Renal cortical epithelial cell (primary cell): ENCODE results near the gene PDXDC1. TPM values are rescaled to one million over a fixed set of nuclear protein-coding genes. Genes with fewer than 3 reads are reported as not detected.
"Not testable (repeated sequence)": the region's sequence is repeated elsewhere in the genome, so short reads cannot be mapped to it uniquely, and the experiment has no call there.

Experiments
- DNase-seq: peaks from one replicate; pipeline ENCODE4 v3.0.0-alpha.2; 2011; ENCODE audit warnings: low read depth
- total RNA-seq: library from RNA; depleted of rRNA; stranded (reverse); fragments of >200 nt; gene quantifications from 2 replicates; pipeline ENCODE4 v1.2.3, GENCODE V29; 2014

PDXDC1 gene
- total RNA-seq, 1 donor from 2014 or later: 90.2 TPM

GRCh38 chr16:15133554-15133953, 158.7 kb downstream of the PDXDC1 start:
- DNase-seq: not testable (repeated sequence)

- not testable (repeated sequence) for DNase-seq
These were observed 160.1 kb downstream of the PDXDC1 start for GRCh38 chr16:15134752-15135482.

- DNase-seq: not testable (repeated sequence)
These were observed 160.9 kb downstream of the PDXDC1 start for GRCh38 chr16:15135483-15136360.

GRCh38 chr16:15137514-15137913, 162.7 kb downstream of the PDXDC1 start:
- DNase-seq: not testable (repeated sequence)

GRCh38 chr16:15140444-15141365, 165.9 kb downstream of the PDXDC1 start:
- not testable (repeated sequence) for DNase-seq

GRCh38 chr16:15141586-15141985, 166.8 kb downstream of the PDXDC1 start:
- DNase-seq: no peak

- not testable (repeated sequence) for DNase-seq
These were observed 167.5 kb downstream of the PDXDC1 start for GRCh38 chr16:15142107-15142890.

GRCh38 chr16:15142891-15143600, 168.2 kb downstream of the PDXDC1 start:
- not testable (repeated sequence) for DNase-seq

- not testable (repeated sequence) for DNase-seq
These were observed 168.8 kb downstream of the PDXDC1 start for GRCh38 chr16:15143601-15144091.

GRCh38 chr16:15144092-15144631, 169.3 kb downstream of the PDXDC1 start:
- not testable (repeated sequence) for DNase-seq

GRCh38 chr16:15144781-15145417, 170.1 kb downstream of the PDXDC1 start:
- not testable (repeated sequence) for DNase-seq

- DNase-seq: not testable (repeated sequence)
These were observed 170.8 kb downstream of the PDXDC1 start for GRCh38 chr16:15145418-15146263.

GRCh38 chr16:15146264-15146662, 171.4 kb downstream of the PDXDC1 start:
- not testable (repeated sequence) for DNase-seq

GRCh38 chr16:15148831-15149230, 174.0 kb downstream of the PDXDC1 start:
- not testable (repeated sequence) for DNase-seq

GRCh38 chr16:15149260-15149659, 174.4 kb downstream of the PDXDC1 start:
- DNase-seq: not testable (repeated sequence)

GRCh38 chr16:15154005-15154404, 179.2 kb downstream of the PDXDC1 start:
- not testable (repeated sequence) for DNase-seq

GRCh38 chr16:15154650-15155562, 180.1 kb downstream of the PDXDC1 start:
- peak; percentile 81 for DNase-seq
